Measurements from ENCODE around the gene KIAA0040.

Gene KIAA0040

DNA sequence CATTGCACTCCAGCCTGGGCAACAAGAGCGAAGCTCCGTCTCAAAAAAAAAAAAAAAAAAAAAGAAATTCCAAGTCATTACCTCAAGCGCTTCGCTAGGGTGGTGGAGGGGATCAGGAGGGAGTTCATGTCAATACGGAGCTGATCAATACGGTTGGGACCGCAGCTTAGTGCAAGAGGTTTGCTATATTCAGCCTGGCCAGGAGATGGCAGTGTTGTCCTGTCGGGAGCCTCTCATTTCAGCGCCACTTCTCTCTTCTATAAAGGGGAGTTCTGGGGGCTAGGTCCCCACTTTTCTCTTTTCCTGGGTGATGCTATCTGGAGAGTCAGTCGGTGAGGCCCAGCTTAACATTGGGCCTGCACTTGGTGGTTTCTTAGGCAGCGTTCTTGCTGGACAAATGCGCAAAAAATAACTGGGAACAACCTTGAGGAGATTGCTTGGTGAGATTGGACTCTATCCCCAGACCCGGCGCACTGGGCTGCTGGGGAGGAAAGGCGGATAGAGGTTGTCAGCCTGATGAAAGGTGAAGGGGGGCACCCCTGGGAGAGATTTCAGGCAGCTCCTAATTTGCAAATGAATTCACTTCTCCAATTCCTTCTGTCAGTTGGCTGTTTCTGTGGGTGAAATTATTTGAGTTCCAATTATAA lies 40.4 kb downstream of the KIAA0040 start:
- Histone ChIP-seq H3K27me3 (ENCODE audit: insufficient read depth, low read length, poor library complexity) (no peaks in the 10 kb centered on the region), H4K8ac (ENCODE audit: low read depth, low read length) (no peak overlapping the region), H2BK120ac (ENCODE audit: low read depth, low read length) (no peak overlapping the region), H2BK15ac (replicated peaks; ENCODE audit: low read depth) (no peak overlapping the region), H3K9ac (ENCODE audit: low read length) (no peak overlapping the region), H3K4ac (ENCODE audit: low read depth, low read length) (no peak overlapping the region), H3K79me1 (ENCODE audit: low read length) (no peaks in the 10 kb centered on the region), H3K18ac (ENCODE audit: low read length) (no peak overlapping the region), H3K79me2 (ENCODE audit: control insufficient read depth, insufficient read depth, low read length) (no peaks in the 10 kb centered on the region), H3K23ac (ENCODE audit: low read length) (no peak overlapping the region), H2AK5ac (ENCODE audit: low read length) (no peak overlapping the region), H3K4me2 (ENCODE audit: low read length) (no peak overlapping the region), H3K36me3 (ENCODE audit: control insufficient read depth, insufficient read depth, low read length) (no peaks in the 10 kb centered on the region), H3K4me1 (ENCODE audit: control insufficient read depth, low read depth, low read length) (no peaks in the 10 kb centered on the region), H3K56ac (ENCODE audit: low read length) (no peak overlapping the region), H2BK5ac (ENCODE audit: low read length) (no peak overlapping the region), H3K4me3 (ENCODE audit: low read length) (no peak overlapping the region), H3K27ac (ENCODE audit: low read depth, low read length) (no peak overlapping the region), H4K5ac (ENCODE audit: low read length) (no peak overlapping the region)
- no CpG with 5 or more reads among the region's 15 CpGs for WGBS (ENCODE audit: extremely low coverage, insufficient coverage, low lambda C conversion rate)
- DNase-seq: peak; percentile 64

DNA sequence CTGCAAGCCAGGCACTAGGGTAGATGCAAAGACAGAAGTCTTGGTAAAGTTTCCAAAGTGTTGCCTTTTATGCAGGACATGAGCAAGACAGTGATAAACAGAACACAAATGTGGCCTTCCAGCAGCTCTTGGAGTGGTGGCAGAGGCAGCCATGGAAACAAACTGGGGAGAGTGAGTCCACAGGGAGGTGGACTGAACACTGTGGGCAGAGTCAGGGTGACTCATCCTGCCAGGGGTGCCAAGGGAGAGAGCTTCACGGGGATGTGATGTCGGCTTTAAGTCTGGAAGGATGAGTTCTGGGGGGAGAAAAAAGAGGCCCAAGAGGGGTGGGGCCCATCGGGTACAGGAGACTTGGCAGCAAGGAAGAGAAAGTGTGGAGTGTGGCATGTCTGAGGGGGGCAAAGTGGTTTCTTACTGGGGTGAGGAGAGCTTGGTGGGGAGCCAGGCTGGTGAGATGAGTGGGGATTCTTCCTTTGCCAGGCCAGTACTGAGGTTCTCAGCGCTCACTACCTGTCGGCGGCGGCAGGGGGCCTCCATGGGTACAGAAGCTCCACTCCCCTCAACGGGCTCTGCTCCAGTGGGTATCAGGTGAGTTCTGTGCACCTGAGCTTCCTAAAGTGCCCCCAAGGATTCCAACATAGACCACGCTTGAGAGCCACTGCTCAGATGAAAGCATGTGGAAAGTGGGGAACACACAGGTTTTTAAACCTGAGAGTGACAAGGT lies 41.8 kb downstream of the KIAA0040 start:
- no peak overlapping the region for H3K56ac ChIP-seq (ENCODE audit: low read length)
- no peak overlapping the region for H3K4me2 ChIP-seq (ENCODE audit: low read length)
- no peak overlapping the region for H3K4me3 ChIP-seq (ENCODE audit: low read length)
- no peak for DNase-seq
- no peak overlapping the region for H3K9ac ChIP-seq (ENCODE audit: low read length)
- H3K27ac ChIP-seq (ENCODE audit: low read depth, low read length): no peak overlapping the region
- no peaks in the 10 kb centered on the region for H3K79me2 ChIP-seq (ENCODE audit: control insufficient read depth, insufficient read depth, low read length)
- H3K23ac ChIP-seq (ENCODE audit: low read length): no peak overlapping the region
- H2AK5ac ChIP-seq (ENCODE audit: low read length): no peak overlapping the region
- H3K4me1 ChIP-seq (ENCODE audit: control insufficient read depth, low read depth, low read length): no peaks in the 10 kb centered on the region
- no peak overlapping the region for H3K18ac ChIP-seq (ENCODE audit: low read length)
- H4K5ac ChIP-seq (ENCODE audit: low read length): no peak overlapping the region
- no peak overlapping the region for H2BK5ac ChIP-seq (ENCODE audit: low read length)
- no CpG with 5 or more reads among the region's 9 CpGs for WGBS (ENCODE audit: extremely low coverage, insufficient coverage, low lambda C conversion rate)
- H4K8ac ChIP-seq (ENCODE audit: low read depth, low read length): no peak overlapping the region
- H2BK120ac ChIP-seq (ENCODE audit: low read depth, low read length): no peak overlapping the region
- no peaks in the 10 kb centered on the region for H3K36me3 ChIP-seq (ENCODE audit: control insufficient read depth, insufficient read depth, low read length)
- H3K27me3 ChIP-seq (ENCODE audit: insufficient read depth, low read length, poor library complexity): no peaks in the 10 kb centered on the region
- H3K79me1 ChIP-seq (ENCODE audit: low read length): no peaks in the 10 kb centered on the region
- H2BK15ac ChIP-seq (replicated peaks; ENCODE audit: low read depth): no peak overlapping the region
- no peak overlapping the region for H3K4ac ChIP-seq (ENCODE audit: low read depth, low read length)

DNA sequence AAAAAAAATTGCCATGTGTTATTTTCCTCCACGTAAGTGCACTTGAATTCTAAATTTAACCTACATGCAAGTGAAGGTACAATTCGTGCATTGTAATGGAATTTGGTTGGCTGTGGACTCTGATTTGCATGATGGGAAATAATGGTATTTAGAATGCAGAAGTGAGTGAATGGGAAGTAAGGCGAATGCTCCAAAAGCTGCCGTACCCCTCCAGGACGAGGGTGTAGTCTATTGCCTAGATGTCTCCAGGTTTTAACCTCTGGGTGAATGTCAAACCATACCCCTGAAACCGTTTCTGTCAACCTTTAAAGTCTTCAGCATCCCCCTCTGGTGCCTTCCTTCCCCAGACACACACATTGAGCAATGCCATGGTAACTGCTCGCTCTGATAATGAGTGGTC lies 44.5 kb downstream of the KIAA0040 start:
- no peak overlapping the region for H2BK15ac ChIP-seq (replicated peaks; ENCODE audit: low read depth)
- no peak overlapping the region for H3K18ac ChIP-seq (ENCODE audit: low read length)
- no peak overlapping the region for H3K9ac ChIP-seq (ENCODE audit: low read length)
- no peaks in the 10 kb centered on the region for H3K36me3 ChIP-seq (ENCODE audit: control insufficient read depth, insufficient read depth, low read length)
- H4K5ac ChIP-seq (ENCODE audit: low read length): no peak overlapping the region
- no peaks in the 10 kb centered on the region for H3K4me1 ChIP-seq (ENCODE audit: control insufficient read depth, low read depth, low read length)
- no peak overlapping the region for H4K8ac ChIP-seq (ENCODE audit: low read depth, low read length)
- no peak overlapping the region for H3K23ac ChIP-seq (ENCODE audit: low read length)
- H3K4me2 ChIP-seq (ENCODE audit: low read length): no peak overlapping the region
- no peaks in the 10 kb centered on the region for H3K27me3 ChIP-seq (ENCODE audit: insufficient read depth, low read length, poor library complexity)
- H3K79me1 ChIP-seq (ENCODE audit: low read length): no peaks in the 10 kb centered on the region
- DNase-seq: no peak
- no peak overlapping the region for H2BK120ac ChIP-seq (ENCODE audit: low read depth, low read length)
- no peak overlapping the region for H2BK5ac ChIP-seq (ENCODE audit: low read length)
- H3K56ac ChIP-seq (ENCODE audit: low read length): no peak overlapping the region
- no peak overlapping the region for H3K4ac ChIP-seq (ENCODE audit: low read depth, low read length)
- H3K27ac ChIP-seq (ENCODE audit: low read depth, low read length): no peak overlapping the region
- no peak overlapping the region for H2AK5ac ChIP-seq (ENCODE audit: low read length)
- H3K79me2 ChIP-seq (ENCODE audit: control insufficient read depth, insufficient read depth, low read length): no peaks in the 10 kb centered on the region
- WGBS (ENCODE audit: extremely low coverage, insufficient coverage, low lambda C conversion rate): no CpG with 5 or more reads among the region's 7 CpGs
- H3K4me3 ChIP-seq (ENCODE audit: low read length): no peak overlapping the region

DNA sequence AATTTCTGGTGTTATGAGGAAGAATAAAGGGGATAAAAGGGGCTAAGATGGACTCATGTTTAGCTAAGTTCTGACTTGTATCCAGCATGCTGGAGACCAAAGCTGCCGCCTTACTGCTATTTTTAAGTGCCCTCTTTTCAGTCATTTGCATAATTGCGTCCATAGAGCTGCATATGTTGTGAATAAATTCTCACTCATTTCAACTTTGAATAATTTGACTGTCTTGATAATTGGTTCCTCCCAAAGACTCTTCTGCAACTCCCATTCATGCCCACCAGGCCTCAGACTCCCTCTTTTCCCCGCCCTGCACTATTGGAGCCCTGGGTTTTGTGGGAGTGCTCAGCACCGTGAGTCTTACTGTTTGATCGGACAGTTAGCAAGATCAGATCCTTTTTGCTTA lies 45.0 kb downstream of the KIAA0040 start:
- H3K79me1 ChIP-seq (ENCODE audit: low read length): no peaks in the 10 kb centered on the region
- H3K56ac ChIP-seq (ENCODE audit: low read length): no peak overlapping the region
- H2BK5ac ChIP-seq (ENCODE audit: low read length): no peak overlapping the region
- H4K8ac ChIP-seq (ENCODE audit: low read depth, low read length): no peak overlapping the region
- H3K23ac ChIP-seq (ENCODE audit: low read length): no peak overlapping the region
- no peak overlapping the region for H2BK15ac ChIP-seq (replicated peaks; ENCODE audit: low read depth)
- H3K4ac ChIP-seq (ENCODE audit: low read depth, low read length): no peak overlapping the region
- no peak overlapping the region for H4K5ac ChIP-seq (ENCODE audit: low read length)
- WGBS (ENCODE audit: extremely low coverage, insufficient coverage, low lambda C conversion rate): no CpG with 5 or more reads among the region's 5 CpGs
- H3K79me2 ChIP-seq (ENCODE audit: control insufficient read depth, insufficient read depth, low read length): no peaks in the 10 kb centered on the region
- H3K4me3 ChIP-seq (ENCODE audit: low read length): no peak overlapping the region
- no peak overlapping the region for H3K18ac ChIP-seq (ENCODE audit: low read length)
- no peak overlapping the region for H3K9ac ChIP-seq (ENCODE audit: low read length)
- H3K27ac ChIP-seq (ENCODE audit: low read depth, low read length): no peak overlapping the region
- H2AK5ac ChIP-seq (ENCODE audit: low read length): no peak overlapping the region
- no peaks in the 10 kb centered on the region for H3K27me3 ChIP-seq (ENCODE audit: insufficient read depth, low read length, poor library complexity)
- H2BK120ac ChIP-seq (ENCODE audit: low read depth, low read length): no peak overlapping the region
- DNase-seq: no peak
- no peaks in the 10 kb centered on the region for H3K4me1 ChIP-seq (ENCODE audit: control insufficient read depth, low read depth, low read length)
- no peak overlapping the region for H3K4me2 ChIP-seq (ENCODE audit: low read length)
- H3K36me3 ChIP-seq (ENCODE audit: control insufficient read depth, insufficient read depth, low read length): no peaks in the 10 kb centered on the region

DNA sequence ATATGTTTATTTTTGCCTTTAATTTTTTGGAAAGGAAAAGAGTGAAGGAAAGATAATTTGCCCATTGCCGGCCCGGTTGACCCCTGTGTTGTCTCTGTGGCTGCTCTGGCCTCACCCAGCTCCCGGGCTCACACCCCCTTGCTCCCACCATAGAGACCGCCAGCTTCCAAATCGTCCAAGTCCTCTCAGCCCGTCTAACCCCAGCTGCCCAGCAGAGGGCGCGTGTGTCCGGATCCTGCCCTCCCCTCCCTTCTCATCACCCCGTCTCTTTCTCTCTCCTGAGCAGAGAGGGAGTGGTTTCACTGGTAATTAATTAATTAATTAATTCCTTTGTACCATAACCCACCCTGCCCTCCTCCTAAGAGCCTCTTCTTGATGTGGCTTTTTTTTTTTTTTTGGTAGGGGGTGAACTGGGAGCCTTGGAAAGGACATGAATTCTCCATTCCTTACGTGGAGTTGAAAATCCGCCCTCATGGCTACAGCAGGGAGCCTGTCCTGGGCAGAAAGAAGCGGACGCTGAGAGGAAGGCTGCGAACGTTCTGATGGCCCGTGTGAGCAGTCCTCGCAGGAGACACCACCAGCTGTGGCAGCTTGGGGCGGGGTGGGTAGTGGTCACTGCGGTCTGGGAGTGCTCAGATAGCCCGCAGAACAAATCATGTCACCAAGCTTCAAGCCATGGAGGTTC lies 45.9 kb downstream of the KIAA0040 start:
- H2BK15ac ChIP-seq (replicated peaks; ENCODE audit: low read depth): no peak overlapping the region
- H4K8ac ChIP-seq (ENCODE audit: low read depth, low read length): no peak overlapping the region
- H3K18ac ChIP-seq (ENCODE audit: low read length): no peak overlapping the region
- no peak overlapping the region for H2BK120ac ChIP-seq (ENCODE audit: low read depth, low read length)
- H3K79me1 ChIP-seq (ENCODE audit: low read length): no peaks in the 10 kb centered on the region
- no peak overlapping the region for H3K9ac ChIP-seq (ENCODE audit: low read length)
- H2AK5ac ChIP-seq (ENCODE audit: low read length): no peak overlapping the region
- H4K5ac ChIP-seq (ENCODE audit: low read length): no peak overlapping the region
- H2BK5ac ChIP-seq (ENCODE audit: low read length): no peak overlapping the region
- DNase-seq: peak; percentile 85
- no CpG with 5 or more reads among the region's 21 CpGs for WGBS (ENCODE audit: extremely low coverage, insufficient coverage, low lambda C conversion rate)
- H3K4me3 ChIP-seq (ENCODE audit: low read length): no peak overlapping the region
- no peaks in the 10 kb centered on the region for H3K27me3 ChIP-seq (ENCODE audit: insufficient read depth, low read length, poor library complexity)
- H3K56ac ChIP-seq (ENCODE audit: low read length): no peak overlapping the region
- no peaks in the 10 kb centered on the region for H3K79me2 ChIP-seq (ENCODE audit: control insufficient read depth, insufficient read depth, low read length)
- no peak overlapping the region for H3K27ac ChIP-seq (ENCODE audit: low read depth, low read length)
- H3K36me3 ChIP-seq (ENCODE audit: control insufficient read depth, insufficient read depth, low read length): no peaks in the 10 kb centered on the region
- H3K4ac ChIP-seq (ENCODE audit: low read depth, low read length): no peak overlapping the region
- H3K4me1 ChIP-seq (ENCODE audit: control insufficient read depth, low read depth, low read length): no peaks in the 10 kb centered on the region
- H3K4me2 ChIP-seq (ENCODE audit: low read length): no peak overlapping the region
- no peak overlapping the region for H3K23ac ChIP-seq (ENCODE audit: low read length)

All from mesendoderm (in vitro differentiated cells).